ENCODE results near the gene NFKB1.

DNA sequence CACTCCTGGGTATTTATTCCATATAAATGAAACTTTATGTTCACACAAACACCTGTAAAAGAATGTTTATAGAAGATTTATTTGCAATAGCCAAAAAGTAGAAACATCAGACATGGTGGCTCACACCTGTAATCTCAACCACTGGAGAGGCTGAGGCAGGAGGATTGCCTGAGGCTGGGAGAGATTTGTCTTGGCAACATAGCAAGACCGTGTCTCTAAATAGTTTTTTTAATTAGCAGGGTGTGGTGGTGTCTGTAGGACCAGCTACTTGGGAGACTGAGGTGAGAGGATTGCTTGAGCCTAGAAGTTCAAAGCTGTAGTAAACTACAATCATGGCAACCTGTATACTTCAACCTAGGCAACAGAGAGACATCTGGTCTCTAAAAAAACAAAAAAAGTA is 27.7 kb upstream of the NFKB1 start:
- TF ChIP-seq, protein P1, sequence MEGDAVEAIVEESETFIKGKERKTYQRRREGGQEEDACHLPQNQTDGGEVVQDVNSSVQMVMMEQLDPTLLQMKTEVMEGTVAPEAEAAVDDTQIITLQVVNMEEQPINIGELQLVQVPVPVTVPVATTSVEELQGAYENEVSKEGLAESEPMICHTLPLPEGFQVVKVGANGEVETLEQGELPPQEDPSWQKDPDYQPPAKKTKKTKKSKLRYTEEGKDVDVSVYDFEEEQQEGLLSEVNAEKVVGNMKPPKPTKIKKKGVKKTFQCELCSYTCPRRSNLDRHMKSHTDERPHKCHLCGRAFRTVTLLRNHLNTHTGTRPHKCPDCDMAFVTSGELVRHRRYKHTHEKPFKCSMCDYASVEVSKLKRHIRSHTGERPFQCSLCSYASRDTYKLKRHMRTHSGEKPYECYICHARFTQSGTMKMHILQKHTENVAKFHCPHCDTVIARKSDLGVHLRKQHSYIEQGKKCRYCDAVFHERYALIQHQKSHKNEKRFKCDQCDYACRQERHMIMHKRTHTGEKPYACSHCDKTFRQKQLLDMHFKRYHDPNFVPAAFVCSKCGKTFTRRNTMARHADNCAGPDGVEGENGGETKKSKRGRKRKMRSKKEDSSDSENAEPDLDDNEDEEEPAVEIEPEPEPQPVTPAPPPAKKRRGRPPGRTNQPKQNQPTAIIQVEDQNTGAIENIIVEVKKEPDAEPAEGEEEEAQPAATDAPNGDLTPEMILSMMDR (IDR thresholded peaks at IDR 0.05) = no peak
- TF ChIP-seq POLR2A (IDR thresholded peaks at IDR 0.05) = no peak

All from uterus (tissue), 2 donors.